ENCODE results near the gene FAM221B.
A peak's percentile ranks its signal among the peaks of the same experiment; 100 is the strongest.

FAM221B gene

GRCh38 chr9:35847792-35848572, 19.4 kb upstream of the FAM221B start:
- no peak for DNase-seq (ENCODE audit: extremely low read depth in 1 of 2, low read depth in 1 of 2)

- no peak for DNase-seq (ENCODE audit: extremely low read depth in 1 of 2, low read depth in 1 of 2)
These were observed 17.6 kb upstream of the FAM221B start for GRCh38 chr9:35845824-35846771.

GRCh38 chr9:35844628-35845270, 16.2 kb upstream of the FAM221B start:
- DNase-seq (ENCODE audit: extremely low read depth in 1 of 2, low read depth in 1 of 2): no peak

GRCh38 chr9:35842795-35843194, 14.3 kb upstream of the FAM221B start:
- DNase-seq (ENCODE audit: extremely low read depth in 1 of 2, low read depth in 1 of 2): no peak

GRCh38 chr9:35842020-35842745, 13.7 kb upstream of the FAM221B start:
- no peak for DNase-seq (ENCODE audit: extremely low read depth in 1 of 2, low read depth in 1 of 2)

- DNase-seq (ENCODE audit: extremely low read depth in 1 of 2, low read depth in 1 of 2): no peak
These were observed 13.0 kb upstream of the FAM221B start for GRCh38 chr9:35841645-35841900.

- no peak for DNase-seq (ENCODE audit: extremely low read depth in 1 of 2, low read depth in 1 of 2)
These were observed 12.5 kb upstream of the FAM221B start for GRCh38 chr9:35840881-35841644.

GRCh38 chr9:35839926-35840325, 11.4 kb upstream of the FAM221B start:
- DNase-seq (ENCODE audit: extremely low read depth in 1 of 2, low read depth in 1 of 2): no peak

GRCh38 chr9:35836595-35836994, 8.1 kb upstream of the FAM221B start:
- no peak for DNase-seq (ENCODE audit: extremely low read depth in 1 of 2, low read depth in 1 of 2)

- DNase-seq (ENCODE audit: extremely low read depth in 1 of 2, low read depth in 1 of 2): no peak
These were observed 7.2 kb upstream of the FAM221B start for GRCh38 chr9:35835766-35836165.

GRCh38 chr9:35835216-35835632, 6.7 kb upstream of the FAM221B start:
- no peak for DNase-seq (ENCODE audit: extremely low read depth in 1 of 2, low read depth in 1 of 2)

GRCh38 chr9:35834260-35835215, 6.0 kb upstream of the FAM221B start:
- DNase-seq (ENCODE audit: extremely low read depth in 1 of 2, low read depth in 1 of 2): no peak

GRCh38 chr9:35832814-35833213, 4.3 kb upstream of the FAM221B start:
- no peak for DNase-seq (ENCODE audit: extremely low read depth in 1 of 2, low read depth in 1 of 2)

- DNase-seq (ENCODE audit: extremely low read depth in 1 of 2, low read depth in 1 of 2): no peak
These were observed 2.5 kb upstream of the FAM221B start for GRCh38 chr9:35831040-35831439.

GRCh38 chr9:35829764-35830096, 1.2 kb upstream of the FAM221B start:
- no peak for DNase-seq (ENCODE audit: extremely low read depth in 1 of 2, low read depth in 1 of 2)

- peak; percentile 80 to 95 for DNase-seq (ENCODE audit: extremely low read depth in 1 of 2, low read depth in 1 of 2)
These were observed 692 bp upstream of the FAM221B start, which contains the start of gene TMEM8B for GRCh38 chr9:35829084-35829763. TMEM8B (plus strand) TSS chr9:35829228; CDS start chr9:35829448, 220 bp downstream.

- no peak for DNase-seq (ENCODE audit: extremely low read depth in 1 of 2, low read depth in 1 of 2)
These were observed 1.0 kb downstream of the FAM221B start for GRCh38 chr9:35827486-35827885.

GRCh38 chr9:35826071-35826701, 2.3 kb downstream of the FAM221B start:
- DNase-seq (ENCODE audit: extremely low read depth in 1 of 2, low read depth in 1 of 2): no peak
